Mononuclear cell (primary cell): ENCODE measurements around the gene PHLPP1. TPM values are rescaled to one million over a fixed set of nuclear protein-coding genes. Genes with fewer than 3 reads are reported as not detected.

Experiments used
- H3K27me3 ChIP-seq: 2 replicates; pipeline ENCODE4 v1.6.0; 2011; ENCODE audit warnings: low read length, control low read depth; ENCODE audit not compliant: insufficient read depth
- H3K4me1 ChIP-seq: 2 replicates; pipeline ENCODE4 v1.5.1; 2011; ENCODE audit warnings: mild to moderate bottlenecking, low read length, control low read depth; ENCODE audit not compliant: insufficient read depth
- H3K4me3 ChIP-seq: 2 replicates; pipeline ENCODE4 v1.5.1; 2011; ENCODE audit warnings: mild to moderate bottlenecking, low read length, moderate library complexity
- H3K9me3 ChIP-seq: 2 replicates; pipeline ENCODE4 v1.5.1; 2011; ENCODE audit warnings: low read depth, mild to moderate bottlenecking, control low read depth, low read length
- total RNA-seq: library from RNA; depleted of rRNA; stranded (reverse); fragments of >200 nt; gene quantifications from one replicate; pipeline ENCODE4 v1.2.3, GENCODE V29; 2012

PHLPP1 gene
- total RNA-seq, 1 donor: 9.1 TPM

DNA sequence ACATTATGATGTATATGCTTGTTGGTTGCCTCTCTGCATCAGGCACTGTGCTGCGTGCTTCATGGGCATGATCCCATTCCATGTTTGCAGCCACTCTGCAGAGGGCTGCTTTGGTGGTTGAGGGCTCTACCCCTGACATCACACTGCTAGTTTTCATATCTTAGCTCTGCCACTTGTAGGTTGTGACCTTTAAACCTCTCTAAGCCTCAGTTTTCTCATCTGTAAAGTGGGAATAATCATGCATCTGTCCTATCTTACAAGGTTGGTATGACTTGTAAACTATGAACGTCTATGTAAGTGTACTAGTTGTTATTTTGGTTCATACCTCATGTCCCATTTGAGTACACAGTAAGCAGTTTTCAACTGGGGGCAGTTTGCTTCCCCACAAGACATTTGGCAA is 260.4 kb downstream of the PHLPP1 start:
- peaks cover 11% of the 10 kb centered on the region for H3K4me1 ChIP-seq
- no peaks in the 10 kb centered on the region for H3K27me3 ChIP-seq
- no peak overlapping the region for H3K4me3 ChIP-seq
- no peaks in the 10 kb centered on the region for H3K9me3 ChIP-seq

DNA sequence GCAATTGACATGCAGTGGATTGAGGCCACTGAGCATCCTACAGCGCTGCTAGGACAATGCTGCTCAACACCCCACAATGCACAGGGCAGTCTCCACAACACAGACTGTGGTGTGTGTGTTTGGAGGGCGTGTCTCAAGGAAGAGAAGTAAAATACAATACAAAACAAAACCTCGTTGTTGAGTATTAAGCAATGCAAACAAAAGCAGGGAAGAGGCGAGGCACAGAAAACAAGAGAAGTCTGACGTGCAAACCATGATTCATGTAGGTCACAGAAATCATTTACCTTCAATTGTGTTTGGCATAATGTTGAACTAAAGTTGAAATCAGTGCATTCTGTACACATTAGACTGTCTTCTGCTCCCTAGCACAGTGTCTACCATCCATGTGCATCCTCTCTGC is 260.9 kb downstream of the PHLPP1 start:
- Histone ChIP-seq H3K4me1 (peaks cover 11% of the 10 kb centered on the region), H3K4me3 (no peak overlapping the region), H3K27me3 (no peaks in the 10 kb centered on the region), H3K9me3 (no peaks in the 10 kb centered on the region)

DNA sequence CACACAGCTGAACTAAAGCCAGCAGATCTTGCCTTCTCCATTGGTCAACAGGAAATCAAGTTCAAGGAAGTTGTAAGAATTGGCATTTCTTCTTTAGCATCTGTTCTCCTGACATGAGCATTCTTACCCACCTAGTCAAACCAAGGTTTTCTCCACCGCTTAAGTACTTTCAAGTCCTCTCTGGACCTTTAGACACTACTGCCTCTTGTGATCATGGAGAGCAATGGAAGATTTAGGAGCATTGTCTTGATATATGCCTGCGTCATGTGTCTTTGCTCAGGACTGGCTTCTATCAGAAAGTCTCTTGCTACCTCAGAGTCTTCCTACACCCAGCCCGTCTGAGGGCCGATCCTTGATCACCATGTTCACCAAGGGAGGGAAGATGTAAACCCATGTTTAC is 262.2 kb downstream of the PHLPP1 start:
- no peaks in the 10 kb centered on the region for H3K9me3 ChIP-seq
- H3K4me1 ChIP-seq: peaks cover 13% of the 10 kb centered on the region
- no peak overlapping the region for H3K4me3 ChIP-seq
- no peaks in the 10 kb centered on the region for H3K27me3 ChIP-seq

DNA sequence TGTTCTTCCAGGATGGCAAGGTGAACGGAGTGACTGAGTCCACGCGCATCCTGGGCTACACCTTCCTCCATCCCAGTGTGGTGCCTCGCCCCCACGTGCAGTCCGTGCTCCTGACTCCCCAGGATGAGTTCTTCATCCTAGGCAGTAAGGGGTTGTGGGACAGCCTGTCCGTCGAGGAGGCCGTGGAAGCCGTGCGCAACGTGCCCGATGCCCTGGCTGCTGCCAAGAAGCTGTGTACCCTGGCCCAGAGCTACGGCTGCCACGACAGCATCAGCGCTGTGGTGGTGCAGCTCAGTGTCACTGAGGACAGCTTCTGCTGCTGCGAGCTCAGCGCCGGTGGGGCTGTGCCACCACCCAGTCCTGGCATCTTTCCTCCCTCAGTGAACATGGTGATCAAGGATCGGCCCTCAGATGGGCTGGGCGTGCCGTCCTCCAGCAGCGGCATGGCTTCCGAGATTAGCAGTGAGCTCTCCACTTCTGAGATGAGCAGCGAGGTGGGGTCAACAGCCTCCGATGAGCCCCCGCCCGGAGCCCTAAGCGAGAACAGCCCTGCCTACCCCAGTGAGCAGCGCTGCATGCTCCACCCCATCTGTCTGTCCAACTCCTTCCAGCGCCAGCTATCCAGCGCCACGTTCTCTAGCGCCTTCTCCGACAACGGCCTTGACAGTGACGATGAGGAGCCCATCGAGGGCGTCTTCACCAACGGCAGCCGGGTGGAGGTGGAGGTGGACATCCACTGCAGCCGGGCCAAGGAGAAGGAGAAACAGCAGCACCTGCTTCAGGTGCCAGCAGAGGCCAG is 263.1 kb downstream of the PHLPP1 start:
- Histone ChIP-seq H3K4me3 (no peak overlapping the region), H3K4me1 (peaks cover 16% of the 10 kb centered on the region), H3K27me3 (no peaks in the 10 kb centered on the region), H3K9me3 (no peaks in the 10 kb centered on the region)

DNA sequence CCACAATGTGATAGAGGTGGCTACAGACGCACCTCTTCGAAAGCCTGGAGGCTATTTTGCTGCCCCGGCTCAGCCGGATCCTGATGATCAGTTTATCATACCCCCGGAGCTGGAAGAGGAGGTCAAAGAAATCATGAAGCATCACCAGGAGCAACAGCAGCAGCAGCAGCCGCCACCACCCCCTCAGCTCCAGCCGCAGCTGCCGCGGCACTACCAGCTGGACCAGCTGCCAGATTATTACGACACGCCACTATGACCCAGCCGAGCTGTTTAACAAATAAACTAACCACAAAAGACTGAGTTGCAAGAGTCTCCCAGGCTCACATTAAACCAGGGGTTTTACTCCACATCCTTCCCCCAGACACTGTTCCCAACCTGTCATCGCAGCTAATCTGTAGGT is 263.8 kb downstream of the PHLPP1 start:
- H3K4me1 ChIP-seq: peaks cover 16% of the 10 kb centered on the region

DNA sequence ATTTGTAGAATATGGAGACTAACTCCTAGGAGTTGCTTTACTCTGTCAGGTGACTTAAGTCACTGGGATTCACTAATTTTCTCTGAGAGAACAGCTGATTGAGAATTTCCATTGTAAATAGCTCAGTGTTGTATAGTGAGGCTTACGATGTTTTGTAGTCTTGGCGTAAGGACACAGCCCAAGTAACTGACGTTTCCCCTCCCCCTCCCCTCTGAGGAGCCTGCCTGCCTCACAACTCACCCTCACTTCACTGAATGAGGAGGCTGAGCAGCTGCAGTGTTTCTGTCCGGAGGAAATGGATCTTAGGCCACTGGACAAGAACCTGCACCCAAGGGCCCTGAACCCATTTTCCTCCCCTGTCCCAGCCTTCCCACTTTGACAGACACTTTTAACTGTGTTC is 264.6 kb downstream of the PHLPP1 start:
- H3K9me3 ChIP-seq: no peaks in the 10 kb centered on the region
- no peak overlapping the region for H3K4me3 ChIP-seq
- no peaks in the 10 kb centered on the region for H3K27me3 ChIP-seq
- H3K4me1 ChIP-seq: peaks cover 16% of the 10 kb centered on the region

More for the DNA sequence above, 263.8 kb downstream of the PHLPP1 start:
- H3K4me3 ChIP-seq: no peak overlapping the region
- H3K9me3 ChIP-seq: no peaks in the 10 kb centered on the region
- no peaks in the 10 kb centered on the region for H3K27me3 ChIP-seq

DNA sequence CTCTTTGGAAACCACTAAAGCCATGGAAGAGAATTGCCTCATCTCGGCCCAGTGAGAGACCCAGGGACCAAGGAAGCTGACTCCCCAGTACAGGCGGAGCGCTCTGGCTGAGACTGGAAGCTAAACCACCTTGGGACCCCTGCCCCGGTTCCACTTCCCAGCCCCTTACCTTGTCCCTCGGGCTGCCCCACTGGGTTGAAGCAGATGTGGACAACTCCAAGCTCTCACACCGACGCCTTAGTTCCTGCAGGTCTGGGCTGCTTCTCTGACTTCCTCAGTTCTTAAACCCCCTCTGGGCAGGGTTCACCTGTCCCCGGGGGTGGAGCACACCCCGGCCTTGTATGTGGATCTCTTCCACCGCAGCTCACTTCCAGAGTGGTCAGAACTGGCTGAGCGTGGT is 266.2 kb downstream of the PHLPP1 start:
- H3K9me3 ChIP-seq: no peaks in the 10 kb centered on the region
- H3K4me1 ChIP-seq: peaks cover 16% of the 10 kb centered on the region
- H3K27me3 ChIP-seq: no peaks in the 10 kb centered on the region
- no peak overlapping the region for H3K4me3 ChIP-seq

GRCh38 chr18:62982600-62983251 is 267.4 kb downstream of the PHLPP1 start:
- Histone ChIP-seq H3K9me3 (no peaks in the 10 kb centered on the region), H3K4me3 (peak overlapping the region; percentile 19), H3K27me3 (no peaks in the 10 kb centered on the region), H3K4me1 (peaks cover 16% of the 10 kb centered on the region)

GRCh38 chr18:62984656-62985315 is 269.4 kb downstream of the PHLPP1 start:
- H3K27me3 ChIP-seq: no peaks in the 10 kb centered on the region
- H3K9me3 ChIP-seq: no peaks in the 10 kb centered on the region
- H3K4me3 ChIP-seq: no peak overlapping the region
- H3K4me1 ChIP-seq: peaks cover 8% of the 10 kb centered on the region

DNA sequence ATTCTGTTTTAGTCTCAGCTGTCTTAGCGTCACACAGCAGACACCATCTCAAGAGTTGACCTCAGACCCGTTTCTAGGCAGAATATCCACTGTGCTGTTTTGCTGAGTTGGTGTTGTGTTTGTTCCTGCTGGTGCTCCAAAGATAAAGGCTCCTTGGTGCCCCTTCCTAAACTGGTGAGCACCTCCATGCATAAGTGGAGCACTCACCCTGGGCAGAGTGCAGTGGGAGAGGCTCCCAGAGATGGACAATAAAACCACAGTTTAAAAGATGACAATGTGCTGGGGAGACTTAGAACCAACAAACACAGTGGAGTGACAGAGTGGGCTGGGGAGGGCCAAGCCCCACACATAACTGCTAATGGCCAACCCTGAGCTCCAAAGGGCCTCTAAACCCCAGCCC is 271.1 kb downstream of the PHLPP1 start:
- H3K9me3 ChIP-seq: no peaks in the 10 kb centered on the region
- peaks cover 5% of the 10 kb centered on the region for H3K4me1 ChIP-seq
- H3K27me3 ChIP-seq: no peaks in the 10 kb centered on the region
- H3K4me3 ChIP-seq: no peak overlapping the region

DNA sequence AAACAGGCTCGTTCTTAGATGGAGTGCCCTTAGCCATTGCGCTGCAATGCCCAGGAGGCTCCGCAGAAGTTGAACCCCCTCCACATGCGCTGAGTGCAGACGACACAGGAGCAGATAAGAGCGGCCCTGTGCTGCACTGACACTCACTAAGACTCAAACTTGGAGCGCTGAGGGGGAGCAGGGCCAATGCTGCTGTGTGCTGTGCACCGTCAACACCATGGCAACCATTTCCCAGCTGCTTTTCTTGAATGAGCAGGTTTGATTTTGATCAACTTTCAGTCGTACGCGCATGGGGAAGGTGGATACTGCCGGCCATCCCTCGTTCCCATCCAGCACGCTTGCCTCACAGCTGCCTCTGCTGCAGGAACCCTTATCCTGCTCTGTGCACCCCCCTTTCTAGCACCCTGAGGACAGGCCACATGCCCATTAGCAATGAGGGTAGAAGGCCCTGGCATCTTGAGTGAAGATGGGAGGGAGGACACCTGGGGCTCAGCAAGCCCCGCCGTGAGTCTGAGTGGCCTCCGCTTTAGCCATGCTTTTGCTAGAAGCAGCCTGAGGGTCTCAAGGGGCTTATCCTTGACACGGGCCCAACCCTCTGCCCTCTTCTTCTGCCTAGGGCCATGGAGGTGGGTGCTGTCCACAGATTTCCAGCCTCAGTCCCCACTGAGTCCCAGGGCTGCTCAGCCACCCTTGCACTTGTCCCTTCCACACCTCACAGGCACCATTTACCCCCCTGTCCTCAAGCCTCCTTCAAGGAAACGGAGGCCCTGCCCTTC is 271.9 kb downstream of the PHLPP1 start:
- Histone ChIP-seq H3K4me1 (peaks cover 5% of the 10 kb centered on the region), H3K9me3 (no peaks in the 10 kb centered on the region), H3K27me3 (no peaks in the 10 kb centered on the region), H3K4me3 (no peak overlapping the region)

DNA sequence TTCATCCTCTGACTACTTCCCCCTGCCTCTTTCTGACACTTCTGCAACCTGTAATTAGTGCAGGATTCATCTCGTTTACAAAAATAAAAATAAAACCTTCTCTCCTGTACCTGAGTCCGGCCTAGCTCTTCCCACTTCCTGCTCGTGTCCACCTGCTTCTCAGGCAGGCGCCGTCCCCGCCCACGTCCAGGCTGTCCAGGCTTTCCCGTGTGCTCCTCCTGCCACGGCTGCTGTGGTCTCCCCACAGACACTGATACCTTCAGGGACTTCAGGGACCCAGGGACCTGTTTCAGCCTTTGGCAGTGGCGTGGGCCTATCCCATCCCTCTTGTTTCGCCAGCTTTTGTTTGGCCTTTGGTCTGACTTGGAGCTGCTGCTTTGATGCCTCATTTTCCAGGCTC is 272.5 kb downstream of the PHLPP1 start:
- H3K4me1 ChIP-seq: no peaks in the 10 kb centered on the region
- no peaks in the 10 kb centered on the region for H3K27me3 ChIP-seq
- H3K9me3 ChIP-seq: no peaks in the 10 kb centered on the region
- H3K4me3 ChIP-seq: no peak overlapping the region

GRCh38 chr18:62988471-62988870 is 273.1 kb downstream of the PHLPP1 start:
- H3K4me1 ChIP-seq: no peaks in the 10 kb centered on the region
- H3K27me3 ChIP-seq: no peaks in the 10 kb centered on the region
- no peaks in the 10 kb centered on the region for H3K9me3 ChIP-seq
- no peak overlapping the region for H3K4me3 ChIP-seq

DNA sequence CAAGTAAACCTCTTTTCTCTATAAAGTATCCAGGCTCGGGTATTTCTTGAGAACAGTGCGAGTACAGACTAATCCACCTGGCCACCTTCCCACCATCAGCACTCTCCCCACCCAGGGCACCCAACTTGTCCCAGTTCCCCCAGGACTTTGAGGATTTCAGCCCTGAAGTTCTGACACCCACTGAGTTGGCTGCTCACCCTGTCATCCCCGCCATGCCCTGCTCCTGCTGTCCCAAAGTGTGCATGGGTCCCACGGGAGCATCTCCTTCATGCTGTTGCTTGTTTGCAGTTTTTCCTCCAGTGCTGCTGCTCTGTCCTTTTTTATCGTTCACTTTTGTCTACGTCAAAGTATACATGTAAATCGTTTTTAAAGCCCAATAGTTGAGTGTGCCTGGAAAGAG is 273.9 kb downstream of the PHLPP1 start:
- H3K4me1 ChIP-seq: no peaks in the 10 kb centered on the region
- H3K9me3 ChIP-seq: no peaks in the 10 kb centered on the region
- H3K4me3 ChIP-seq: no peak overlapping the region
- no peaks in the 10 kb centered on the region for H3K27me3 ChIP-seq

GRCh38 chr18:62990653-62991052 is 275.3 kb downstream of the PHLPP1 start:
- no peaks in the 10 kb centered on the region for H3K27me3 ChIP-seq
- H3K4me1 ChIP-seq: no peaks in the 10 kb centered on the region
- H3K4me3 ChIP-seq: no peak overlapping the region
- no peaks in the 10 kb centered on the region for H3K9me3 ChIP-seq
